ENCODE data around the gene MEIOB.
"Not testable (repeated sequence)": the region's sequence is repeated elsewhere in the genome, so short reads cannot be mapped to it uniquely, and the experiment has no call there.

- not testable (repeated sequence) for TF ChIP-seq EP300 (IDR thresholded peaks at IDR 0.05)
- TF ChIP-seq, protein P1, sequence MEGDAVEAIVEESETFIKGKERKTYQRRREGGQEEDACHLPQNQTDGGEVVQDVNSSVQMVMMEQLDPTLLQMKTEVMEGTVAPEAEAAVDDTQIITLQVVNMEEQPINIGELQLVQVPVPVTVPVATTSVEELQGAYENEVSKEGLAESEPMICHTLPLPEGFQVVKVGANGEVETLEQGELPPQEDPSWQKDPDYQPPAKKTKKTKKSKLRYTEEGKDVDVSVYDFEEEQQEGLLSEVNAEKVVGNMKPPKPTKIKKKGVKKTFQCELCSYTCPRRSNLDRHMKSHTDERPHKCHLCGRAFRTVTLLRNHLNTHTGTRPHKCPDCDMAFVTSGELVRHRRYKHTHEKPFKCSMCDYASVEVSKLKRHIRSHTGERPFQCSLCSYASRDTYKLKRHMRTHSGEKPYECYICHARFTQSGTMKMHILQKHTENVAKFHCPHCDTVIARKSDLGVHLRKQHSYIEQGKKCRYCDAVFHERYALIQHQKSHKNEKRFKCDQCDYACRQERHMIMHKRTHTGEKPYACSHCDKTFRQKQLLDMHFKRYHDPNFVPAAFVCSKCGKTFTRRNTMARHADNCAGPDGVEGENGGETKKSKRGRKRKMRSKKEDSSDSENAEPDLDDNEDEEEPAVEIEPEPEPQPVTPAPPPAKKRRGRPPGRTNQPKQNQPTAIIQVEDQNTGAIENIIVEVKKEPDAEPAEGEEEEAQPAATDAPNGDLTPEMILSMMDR (IDR thresholded peaks at IDR 0.05): not testable (repeated sequence)
Measured at GRCh38 chr16:1876066-1876465, 4.1 kb upstream of the MEIOB start.

Data from gastroesophageal sphincter (tissue), 3 donors.